GM23248 (cell line): Measurements from ENCODE around the gene CSTF2T. TPM values are rescaled to one million over a fixed set of nuclear protein-coding genes. Genes with fewer than 3 reads are reported as not detected.
A peak's percentile ranks its signal among the peaks of the same experiment; 100 is the strongest.

Experiments used
- DNase-seq: peaks from one replicate; pipeline ENCODE4 v3.0.0-alpha.2; 2015
- H2AFZ ChIP-seq: fragments of 200-600 bp; sonication (generic); 2 replicates; pipeline ENCODE4 v1.6.1; 2016; ENCODE audit warnings: antibody characterized with exemption
- H3F3A ChIP-seq: fragments of 200-600 bp; sonication (generic); 2 replicates; pipeline ENCODE4 v1.6.1; 2016; ENCODE audit warnings: mild to moderate bottlenecking, antibody characterized with exemption, mixed run types; ENCODE audit not compliant: insufficient read depth
- H3K27ac ChIP-seq: fragments of 200-600 bp; sonication (generic); 2 replicates; pipeline ENCODE4 v1.5.1; 2016; ENCODE audit warnings: mild to moderate bottlenecking
- H3K27me3 ChIP-seq: fragments of 200-600 bp; sonication (generic); replicated peaks from 2 replicates; pipeline ENCODE4 v1.6.1; 2016; ENCODE audit warnings: mild to moderate bottlenecking; ENCODE audit not compliant: insufficient read depth
- H3K36me3 ChIP-seq: fragments of 200-600 bp; sonication (generic); 2 replicates; pipeline ENCODE4 v1.6.1; 2016; ENCODE audit warnings: low read depth, mild to moderate bottlenecking
- H3K4me1 ChIP-seq: fragments of 200-600 bp; sonication (generic); 2 replicates; pipeline ENCODE4 v1.6.1; 2016; ENCODE audit warnings: mild to moderate bottlenecking; ENCODE audit not compliant: insufficient read depth
- H3K4me2 ChIP-seq: fragments of 200-600 bp; sonication (generic); one replicate; pipeline ENCODE4 v1.6.1; 2016; ENCODE audit warnings: mild to moderate bottlenecking; ENCODE audit not compliant: unreplicated experiment
- H3K4me3 ChIP-seq: fragments of 200-600 bp; sonication (generic); 2 replicates; pipeline ENCODE4 v1.5.1; 2016; ENCODE audit warnings: mild to moderate bottlenecking
- H3K79me2 ChIP-seq: fragments of 200-600 bp; sonication (generic); 2 replicates; pipeline ENCODE4 v1.6.1; 2016; ENCODE audit warnings: mild to moderate bottlenecking; ENCODE audit not compliant: insufficient read depth
- H3K9ac ChIP-seq: fragments of 200-600 bp; sonication (generic); 2 replicates; pipeline ENCODE4 v1.6.1; 2016; ENCODE audit warnings: mild to moderate bottlenecking
- H3K9me2 ChIP-seq: fragments of 200-600 bp; sonication (generic); 2 replicates; pipeline ENCODE4 v1.6.1; 2016; ENCODE audit warnings: mixed run types, mild to moderate bottlenecking, moderate library complexity; ENCODE audit not compliant: insufficient read depth
- H3K9me3 ChIP-seq: fragments of 200-600 bp; sonication (generic); one replicate; pipeline ENCODE4 v1.6.1; 2017; ENCODE audit warnings: low read depth
- H4K20me1 ChIP-seq: fragments of 200-600 bp; sonication (generic); 2 replicates; pipeline ENCODE4 v1.6.0; 2016; ENCODE audit not compliant: insufficient read depth
- EZH2 ChIP-seq: fragments of 200-600 bp; sonication (generic); IDR thresholded peaks from 2 replicates; pipeline ENCODE4 v1.6.1; 2018; ENCODE audit warnings: antibody characterized with exemption, mild to moderate bottlenecking; ENCODE audit not compliant: insufficient read depth, poor library complexity, severe bottlenecking
- EZH2phosphoT487 ChIP-seq: fragments of 200-600 bp; sonication (generic); IDR thresholded peaks from 2 replicates; pipeline ENCODE4 v1.6.1; 2018; ENCODE audit warnings: antibody characterized with exemption, moderate library complexity, mild to moderate bottlenecking, low read depth; ENCODE audit not compliant: insufficient read depth
- WGBS, 2 experiments: methylation state at CpG; one replicate each; pipeline ENCODE4 v1.1.6; 2015 to 2017; ENCODE audit warnings: low lambda C conversion rate in 2 of 2, low coverage in 1 of 2; ENCODE audit errors: missing lambda C conversion rate in 2 of 2; 5-methylcytosine and 5-hydroxymethylcytosine counted together
- in situ Hi-C: fragments of 300-500 bp; cut with MboI; formaldehyde crosslinking; loops from 2 replicates; pipeline ENCODE4 v1.15.0; 2020
- polyA plus RNA-seq: library from polyadenylated mRNA; unstranded; fragments of >200 nt; fragmentation: Nextera tagmentation; extraction: Ambion mirVana; gene quantifications from 2 replicates; pipeline ENCODE4 v1.2.1, GENCODE V29; 2016
- total RNA-seq: library from RNA; depleted of rRNA; stranded (reverse); fragments of >200 nt; shearing (Covaris generic); gene quantifications from 2 replicates; pipeline ENCODE4 v1.2.3, GENCODE V29; 2014

Gene CSTF2T
- total and polyA plus RNA-seq, 2 experiments from 2014 or later, result 7.9 to 16.9 TPM

- WGBS, 2 experiments, result 70 to 72% methylated on average over 3 of the region's 3 CpGs
- H3K9me2 ChIP-seq, result no peaks in the 10 kb centered on the region
- TF ChIP-seq EZH2phosphoT487 (no peak), EZH2 (no peak)
- no peak overlapping the region for H3K4me2 ChIP-seq
- H3K27me3 ChIP-seq, result no peaks in the 10 kb centered on the region
- H3K36me3 ChIP-seq, result no peaks in the 10 kb centered on the region
- DNase-seq, result peak; percentile 16
- no peaks in the 10 kb centered on the region for H3F3A ChIP-seq
- H3K9me3 ChIP-seq, result no peaks in the 10 kb centered on the region
- no peak overlapping the region for H3K27ac ChIP-seq
- H4K20me1 ChIP-seq, result no peaks in the 10 kb centered on the region
- no peak overlapping the region for H3K9ac ChIP-seq
- no peak overlapping the region for H2AFZ ChIP-seq
- no peak overlapping the region for H3K4me3 ChIP-seq
- peaks cover 8% of the 10 kb centered on the region; the same call in 1 of the 2 replicates for H3K4me1 ChIP-seq
- in situ Hi-C loops, result no loop called here
- no peaks in the 10 kb centered on the region for H3K79me2 ChIP-seq
Measured at GRCh38 chr10:51705774-51706173, 6.4 kb upstream of the CSTF2T start.

- H3K27ac ChIP-seq, result peak overlapping the region; percentile 97
- peak overlapping the region; percentile 92 for H3K9ac ChIP-seq
- peak overlapping the region; percentile 94 for H2AFZ ChIP-seq
- no peaks in the 10 kb centered on the region for H3K27me3 ChIP-seq
- DNase-seq, result peak; percentile 5
- H3K4me2 ChIP-seq, result peak overlapping the region; percentile 87
- in situ Hi-C loops, result no loop called here
- TF ChIP-seq EZH2, result no peak
- TF ChIP-seq EZH2phosphoT487, result no peak
- 0 out of 2 replicates have a peak, but pooled peaks cover 3% of the 10 kb centered on the region for H3K36me3 ChIP-seq
- H3K4me1 ChIP-seq, result peaks cover 19% of the 10 kb centered on the region
- peaks cover 41% of the 10 kb centered on the region for H3K79me2 ChIP-seq
- H3K4me3 ChIP-seq, result peak overlapping the region; percentile 97
- H3F3A ChIP-seq, result 0 out of 2 replicates have a peak, but pooled peaks cover 7% of the 10 kb centered on the region
- H4K20me1 ChIP-seq, result no peaks in the 10 kb centered on the region
- no peaks in the 10 kb centered on the region for H3K9me3 ChIP-seq
- 31 to 32% methylated on average over 12 of the region's 12 CpGs for WGBS, 2 experiments
- no peaks in the 10 kb centered on the region for H3K9me2 ChIP-seq
Measured at GRCh38 chr10:51700228-51700817, 928 bp upstream of the CSTF2T start.

- in situ Hi-C loops, result no loop called here
- H3K4me1 ChIP-seq, result peaks cover 19% of the 10 kb centered on the region
Measured at GRCh38 chr10:51699145-51699474, 285 bp downstream of the CSTF2T start.

GRCh38 chr10:51698473-51699063 lies 827 bp downstream of the CSTF2T start:
- no peak for TF ChIP-seq EZH2
- no peak for TF ChIP-seq EZH2phosphoT487
- WGBS, 2 experiments, result 57% methylated on average over 3 to 8 of the region's 8 CpGs
- Histone ChIP-seq H3K36me3 (0 out of 2 replicates have a peak, but pooled peaks cover 3% of the 10 kb centered on the region), H3F3A (0 out of 2 replicates have a peak, but pooled peaks cover 7% of the 10 kb centered on the region), H3K27me3 (no peaks in the 10 kb centered on the region), H3K4me1 (peaks cover 19% of the 10 kb centered on the region), H3K9me3 (no peaks in the 10 kb centered on the region), H3K79me2 (peaks cover 44% of the 10 kb centered on the region), H3K4me3 (peak overlapping the region; percentile 97), H2AFZ (peak overlapping the region; percentile 94), H4K20me1 (no peaks in the 10 kb centered on the region), H3K9ac (peak overlapping the region; percentile 92), H3K9me2 (no peaks in the 10 kb centered on the region), H3K4me2 (peak overlapping the region; percentile 87), H3K27ac (peak overlapping the region; percentile 97)
- peak; percentile 18 for DNase-seq
- in situ Hi-C loops, result no loop called here

More at GRCh38 chr10:51699145-51699474, 285 bp downstream of the CSTF2T start:
- Histone ChIP-seq H3K4me3 (peak overlapping the region; percentile 97), H3K27ac (peak overlapping the region; percentile 97), H3K9ac (peak overlapping the region; percentile 92), H2AFZ (peak overlapping the region; percentile 94), H3K27me3 (no peaks in the 10 kb centered on the region), H3K79me2 (peaks cover 44% of the 10 kb centered on the region), H3F3A (0 out of 2 replicates have a peak, but pooled peaks cover 7% of the 10 kb centered on the region), H3K9me2 (no peaks in the 10 kb centered on the region), H4K20me1 (no peaks in the 10 kb centered on the region), H3K36me3 (0 out of 2 replicates have a peak, but pooled peaks cover 3% of the 10 kb centered on the region), H3K4me2 (peak overlapping the region; percentile 87), H3K9me3 (no peaks in the 10 kb centered on the region)
- 2 to 3% methylated on average over 14 of the region's 14 CpGs for whole genome bisulfite sequencing, 2 experiments
- no peak for TF ChIP-seq EZH2
- peak; percentile 72 for DNase-seq
